A549 (cell line): ENCODE data around the gene PTPN5. TPM values are rescaled to one million over a fixed set of nuclear protein-coding genes. Genes with fewer than 3 reads are reported as not detected.
A peak's percentile ranks its signal among the peaks of the same experiment; 100 is the strongest.

ENCODE experiments used
- ATAC-seq, 2 experiments: fragments of 200-7000 bp in 1 of 2; fragments of >200 bp in 1 of 2; cut with Nextera tagmentation in 1 of 2; cut with Tn5 transposase in 1 of 2; 3 replicates each; pipeline versions ENCODE4 v1.8.0 to v1.9.1; 2018 to 2020; ENCODE audit warnings: mild to moderate bottlenecking in 1 of 2, moderate library complexity in 1 of 2
- CTCF ChIA-PET: fragments of 300-600 bp; sonication (Branson Sonifier 250); formaldehyde crosslinking; extraction: SDS; loops from one replicate; lab custom pipeline; 2021; ENCODE audit warnings: antibody characterized with exemption, inconsistent platforms; lab: Yijun Ruan, JAX
- POLR2A ChIA-PET: fragments of 350-600 bp; formaldehyde crosslinking; extraction: SDS; loops from one replicate; lab custom pipeline; 2021; ENCODE audit warnings: antibody characterized with exemption, inconsistent platforms; lab: Yijun Ruan, JAX
- DNase-seq, 2 experiments: peaks; one replicate each; pipeline versions ENCODE4 v3.0.0 to v3.0.0-alpha.2; 2011 to 2016; ENCODE audit warnings: low read depth in 1 of 2, low spot score in 1 of 2
- FAIRE-seq: peaks from 2 replicates; lab custom pipeline; 2011; peaks lifted over from hg19 to GRCh38; lab: Jason Lieb, UNC
- H3K27ac ChIP-seq, 2 experiments: fragments of >200 bp; sonication (Bioruptor Twin); formaldehyde crosslinking; 3 replicates each; pipeline ENCODE4 v1.5.1; 2016 to 2017
- H3K4me1 ChIP-seq: fragments of >200 bp; sonication (Bioruptor Twin); formaldehyde crosslinking; 3 replicates; pipeline ENCODE4 v1.6.1; 2016
- H3K4me2 ChIP-seq: fragments of >200 bp; sonication (Bioruptor Twin); formaldehyde crosslinking; 3 replicates; pipeline ENCODE4 v1.6.1; 2016
- H3K4me3 ChIP-seq: fragments of >200 bp; sonication (Bioruptor Twin); formaldehyde crosslinking; 3 replicates; pipeline ENCODE4 v1.5.1; 2016
- H3K9me3 ChIP-seq: fragments of >200 bp; sonication (Bioruptor Twin); formaldehyde crosslinking; 3 replicates; pipeline ENCODE4 v1.6.1; 2016
- BHLHE40 ChIP-seq: IDR thresholded peaks from 2 replicates; pipeline ENCODE4 v1.6.1; 2012; ENCODE audit warnings: low read depth, low read length, inconsistent platforms
- CEBPB ChIP-seq, 2 experiments: fragments of >200 bp in 1 of 2; sonication (Bioruptor Twin) in 1 of 2; formaldehyde crosslinking in 1 of 2; IDR thresholded peaks; 2 replicates each; pipeline ENCODE4 v1.6.1; 2012 to 2016
- ESRRA ChIP-seq: fragments of 150-350 bp; IDR thresholded peaks from 2 replicates; pipeline ENCODE4 v1.6.1; 2014; ENCODE audit warnings: mild to moderate bottlenecking, low read length, borderline replicate concordance
- FOSB ChIP-seq: fragments of 250-450 bp; sonication (Bioruptor Pico); IDR thresholded peaks from 2 replicates; pipeline ENCODE4 v1.5.0; 2020; ENCODE audit warnings: mild to moderate bottlenecking, moderate library complexity
- FOSL2 ChIP-seq, 2 experiments: fragments of 450-650 bp in 1 of 2; fragments of >200 bp in 1 of 2; sonication (Bioruptor Twin) in 1 of 2; formaldehyde crosslinking; IDR thresholded peaks; 2 replicates each; pipeline versions ENCODE4 v1.5.0 to v1.6.1; 2016 to 2020; ENCODE audit warnings: mild to moderate bottlenecking in 1 of 2, moderate library complexity in 1 of 2
- HDAC2 ChIP-seq: fragments of 200-600 bp; sonication (generic); IDR thresholded peaks from 2 replicates; pipeline ENCODE4 v1.6.1; 2016
- HEYL ChIP-seq: fragments of 250-450 bp; sonication (Bioruptor Pico); IDR thresholded peaks from 2 replicates; pipeline ENCODE4 v1.8.0; 2021; ENCODE audit warnings: mild to moderate bottlenecking, moderate library complexity
- HMGXB4 ChIP-seq: fragments of 250-450 bp; sonication (Bioruptor Pico); IDR thresholded peaks from 2 replicates; pipeline ENCODE4 v1.5.0; 2021; ENCODE audit warnings: mild to moderate bottlenecking, moderate library complexity, borderline replicate concordance
- HOXA7 ChIP-seq: fragments of 250-450 bp; sonication (Bioruptor Pico); IDR thresholded peaks from 2 replicates; pipeline ENCODE4 v1.5.0; 2020; ENCODE audit warnings: mild to moderate bottlenecking, moderate library complexity
- HOXB13 ChIP-seq: fragments of 250-450 bp; sonication (Bioruptor Pico); IDR thresholded peaks from 2 replicates; pipeline ENCODE4 v1.5.0; 2020; ENCODE audit warnings: low read depth, mild to moderate bottlenecking, moderate library complexity
- HOXB5 ChIP-seq: fragments of 250-450 bp; sonication (Bioruptor Pico); IDR thresholded peaks from 2 replicates; pipeline ENCODE4 v1.5.0; 2020; ENCODE audit warnings: mild to moderate bottlenecking, moderate library complexity
- JUNB ChIP-seq: fragments of >200 bp; sonication (Bioruptor Twin); formaldehyde crosslinking; IDR thresholded peaks from 2 replicates; pipeline ENCODE4 v1.6.1; 2016
- KDM5A ChIP-seq: fragments of 200-600 bp; sonication (generic); IDR thresholded peaks from 2 replicates; pipeline ENCODE4 v1.6.1; 2016; ENCODE audit warnings: antibody characterized with exemption, mild to moderate bottlenecking
- MAZ ChIP-seq: fragments of 150-350 bp; IDR thresholded peaks from 2 replicates; pipeline ENCODE4 v1.6.1; 2014; ENCODE audit warnings: antibody characterized with exemption, low read depth, low read length, borderline replicate concordance
- POLR2A ChIP-seq: IDR thresholded peaks from 2 replicates; pipeline ENCODE4 v1.6.1; 2012; ENCODE audit warnings: mild to moderate bottlenecking, low read length
- RAD21 ChIP-seq, 2 experiments: fragments of >200 bp in 1 of 2; sonication (Bioruptor Twin) in 1 of 2; formaldehyde crosslinking in 1 of 2; IDR thresholded peaks in 1 of 2; conservative IDR thresholded peaks in 1 of 2; 2 replicates in 1 of 2; 3 replicates in 1 of 2; pipeline ENCODE4 v1.6.1; 2012 to 2018; ENCODE audit warnings: inconsistent platforms in 1 of 2
- RCOR1 ChIP-seq: fragments of 150-350 bp; IDR thresholded peaks from 2 replicates; pipeline ENCODE4 v1.6.1; 2014; ENCODE audit warnings: antibody characterized with exemption, low read length, low read depth
- SMC3 ChIP-seq: fragments of >200 bp; sonication (Bioruptor Twin); formaldehyde crosslinking; IDR thresholded peaks from 3 replicates; pipeline ENCODE4 v1.6.1; 2018; ENCODE audit warnings: inconsistent platforms
- TFCP2L1 ChIP-seq: fragments of 250-450 bp; sonication (Bioruptor Pico); IDR thresholded peaks from 2 replicates; pipeline ENCODE4 v1.5.0; 2021; ENCODE audit warnings: mild to moderate bottlenecking
- ZFP36 ChIP-seq: fragments of 450-650 bp; IDR thresholded peaks from 2 replicates; pipeline ENCODE4 v1.6.1; 2014; ENCODE audit warnings: borderline replicate concordance; ENCODE audit not compliant: partially characterized antibody
- WGBS: methylation state at CpG from one replicate; pipeline ENCODE4 v1.1.6; 2017; ENCODE audit errors: missing lambda C conversion rate; 5-methylcytosine and 5-hydroxymethylcytosine counted together
- polyA plus RNA-seq, 4 experiments: library from polyadenylated mRNA; depleted of rRNA in 3 of 4; stranded (reverse); fragments of >200 nt; fragmentation: RNase III in 1 of 4; extraction: RNeasy Plus Mini Kit Qiagen cat#74134 plus additional on column Dnase treatment in 1 of 4; gene quantifications; 2 replicates in 3 of 4; 3 replicates in 1 of 4; pipeline ENCODE4 v1.2.3, GENCODE V29; 2011 to 2017
- TF ChIP-seq, protein P1 (sequence below): fragments of >200 bp; sonication (Bioruptor Twin); formaldehyde crosslinking; IDR thresholded peaks from 3 replicates; pipeline ENCODE4 v1.6.1; 2016

Gene PTPN5
- polyA plus RNA-seq, 2 of the 4 experiments (the other 2 are of a cell fraction): 0.04 TPM; not detected in 1

- Histone ChIP-seq H3K4me2 (no peak overlapping the region), H3K27ac (no peak overlapping the region), H3K9me3 (no peaks in the 10 kb centered on the region), H3K4me3 (no peak overlapping the region), H3K4me1 (peaks cover 7% of the 10 kb centered on the region; the same call in 1 of the 3 replicates)
- CTCF ChIA-PET: interaction anchor here (0.6 to 13.0 kb wide), 9 partner anchors 8 to 654 kb away, joined by 3 to 132 read pairs (median 3); no protein-coding TSS in a partner anchor
- TF ChIP-seq HMGXB4 (CRISPR knock-in tag) (no peak), ZFP36 (no peak), JUNB (no peak), SMC3 (no peak), POLR2A (no peak), HDAC2 (no peak), KDM5A (no peak), CEBPB (IDR thresholded peaks at IDR 0.05) (no peak), FOSB (CRISPR knock-in tag) (no peak), BHLHE40 (no peak), RCOR1 (no peak), HOXA7 (CRISPR knock-in tag) (no peak), ESRRA (no peak), RAD21 (conservative IDR thresholded peaks at IDR 0.05 in 1 of 2, IDR thresholded peaks at IDR 0.05 in 1 of 2) (no peak), HEYL (CRISPR knock-in tag) (no peak)
- TF ChIP-seq, protein P1, sequence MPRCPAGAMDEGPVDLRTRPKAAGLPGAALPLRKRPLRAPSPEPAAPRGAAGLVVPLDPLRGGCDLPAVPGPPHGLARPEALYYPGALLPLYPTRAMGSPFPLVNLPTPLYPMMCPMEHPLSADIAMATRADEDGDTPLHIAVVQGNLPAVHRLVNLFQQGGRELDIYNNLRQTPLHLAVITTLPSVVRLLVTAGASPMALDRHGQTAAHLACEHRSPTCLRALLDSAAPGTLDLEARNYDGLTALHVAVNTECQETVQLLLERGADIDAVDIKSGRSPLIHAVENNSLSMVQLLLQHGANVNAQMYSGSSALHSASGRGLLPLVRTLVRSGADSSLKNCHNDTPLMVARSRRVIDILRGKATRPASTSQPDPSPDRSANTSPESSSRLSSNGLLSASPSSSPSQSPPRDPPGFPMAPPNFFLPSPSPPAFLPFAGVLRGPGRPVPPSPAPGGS: no peak
- no peak for ATAC-seq
- POLR2A ChIA-PET: no interaction called here
- no peak for FAIRE-seq
- WGBS: 72% methylated on average over 5 of the region's 5 CpGs
- no peak for DNase-seq
Measured at GRCh38 chr11:18768978-18769377, 22.6 kb downstream of the PTPN5 start.

GRCh38 chr11:18768472-18768901 is 23.1 kb downstream of the PTPN5 start:
- Histone ChIP-seq H3K4me3 (no peak overlapping the region), H3K9me3 (no peaks in the 10 kb centered on the region), H3K27ac (no peak overlapping the region), H3K4me2 (no peak overlapping the region), H3K4me1 (peaks cover 11% of the 10 kb centered on the region)
- TF ChIP-seq MAZ: no peak
- TF ChIP-seq HOXB5 (CRISPR knock-in tag): no peak
- no peak for TF ChIP-seq TFCP2L1 (CRISPR knock-in tag)
- no peak for TF ChIP-seq FOSL2 (IDR thresholded peaks at IDR 0.05)
- no peak for TF ChIP-seq FOSL2 (CRISPR knock-in tag; IDR thresholded peaks at IDR 0.05)
- FAIRE-seq (no peak), DNase-seq (no peak), ATAC-seq (no peak)
- POLR2A ChIA-PET: no interaction called here
- CTCF ChIA-PET: interaction anchor here (0.8 to 13.0 kb wide), 9 partner anchors 9 to 653 kb away, joined by 3 to 132 read pairs (median 3); no protein-coding TSS in a partner anchor
- WGBS: 69% methylated on average over 4 of the region's 4 CpGs

GRCh38 chr11:18766015-18766414 is 25.6 kb downstream of the PTPN5 start:
- DNase-seq: no peak
- 80% methylated on average over 2 of the region's 2 CpGs for WGBS
- no peak overlapping the region for H3K4me3 ChIP-seq
- no peak overlapping the region for H3K4me2 ChIP-seq
- FAIRE-seq: no peak
- no peak for ATAC-seq
- H3K9me3 ChIP-seq: no peaks in the 10 kb centered on the region
- H3K27ac ChIP-seq: no peak overlapping the region
- peaks cover 23% of the 10 kb centered on the region for H3K4me1 ChIP-seq
- POLR2A ChIA-PET: interaction anchor here (1.1 kb wide), 1 partner anchor 225 kb away, joined by 3 read pairs; no protein-coding TSS in a partner anchor
- no peak for TF ChIP-seq HOXB13 (CRISPR knock-in tag)
- peak; percentile 41 for TF ChIP-seq ZFP36
- TF ChIP-seq, all 56 proteins: peak for 1
- CTCF ChIA-PET: interaction anchor here (0.8 to 13.0 kb wide), 13 partner anchors 11 to 651 kb away, joined by 3 to 137 read pairs (median 9); no protein-coding TSS in a partner anchor
